Endometrium (tissue), 2 donors: ENCODE results near the gene RNF17.
"Not testable (repeated sequence)": the region's sequence is repeated elsewhere in the genome, so short reads cannot be mapped to it uniquely, and the experiment has no call there.

Experiments
- FAIRE-seq: peaks from 2 replicates; lab custom pipeline; 2012; peaks lifted over from hg19 to GRCh38; lab: Jason Lieb, UNC
- donor health status: control.
- donor health status: control.

Gene RNF17

GRCh38 chr13:24763596-24764275 lies at the start of gene RNF17:
Gene RNF17 (plus strand): TSS chr13:24764169. CDS start chr13:24764204, 35 bp downstream.
- no peak for FAIRE-seq

- FAIRE-seq, result no peak
Measured at GRCh38 chr13:24716011-24716410, 48.0 kb upstream of the RNF17 start.

- no peak for FAIRE-seq
Measured at GRCh38 chr13:24716446-24716845, 47.5 kb upstream of the RNF17 start.

GRCh38 chr13:24717217-24717616 lies 46.8 kb upstream of the RNF17 start:
- no peak for FAIRE-seq

- FAIRE-seq, result no peak
Measured at GRCh38 chr13:24718192-24718965, 45.6 kb upstream of the RNF17 start.

GRCh38 chr13:24719139-24719538 lies 44.8 kb upstream of the RNF17 start:
- no peak for FAIRE-seq

GRCh38 chr13:24723206-24723605 lies 40.8 kb upstream of the RNF17 start:
- no peak for FAIRE-seq

- FAIRE-seq, result no peak
Measured at GRCh38 chr13:24724714-24725113, 39.3 kb upstream of the RNF17 start.

- FAIRE-seq, result no peak
Measured at GRCh38 chr13:24725379-24725778, 38.6 kb upstream of the RNF17 start.

- FAIRE-seq, result peak; percentile 51
Measured at GRCh38 chr13:24727731-24728601, 36.0 kb upstream of the RNF17 start.

GRCh38 chr13:24730873-24731567 lies 32.9 kb upstream of the RNF17 start:
- not testable (repeated sequence) for FAIRE-seq

- no peak for FAIRE-seq
Measured at GRCh38 chr13:24734950-24735349, 29.0 kb upstream of the RNF17 start.

- no peak for FAIRE-seq
Measured at GRCh38 chr13:24737042-24737441, 26.9 kb upstream of the RNF17 start.

- no peak for FAIRE-seq
Measured at GRCh38 chr13:24738366-24738847, 25.6 kb upstream of the RNF17 start.

- no peak for FAIRE-seq
Measured at GRCh38 chr13:24740014-24740890, 23.7 kb upstream of the RNF17 start.

GRCh38 chr13:24741016-24741662 lies 22.8 kb upstream of the RNF17 start:
- FAIRE-seq, result no peak

- no peak for FAIRE-seq
Measured at GRCh38 chr13:24741791-24742190, 22.2 kb upstream of the RNF17 start.

- no peak for FAIRE-seq
Measured at GRCh38 chr13:24742294-24742693, 21.7 kb upstream of the RNF17 start.

- FAIRE-seq, result no peak
Measured at GRCh38 chr13:24742977-24743376, 21.0 kb upstream of the RNF17 start.

GRCh38 chr13:24744247-24744646 lies 19.7 kb upstream of the RNF17 start:
- FAIRE-seq, result no peak
